ENCODE data around the gene ASMT. TPM values are rescaled to one million over a fixed set of nuclear protein-coding genes. Genes with fewer than 3 reads are reported as not detected.
A peak's percentile ranks its signal among the peaks of the same experiment; 100 is the strongest.

Gene ASMT
- total RNA-seq, 2 experiments from 2014 or later: 0.41 TPM; not detected in 1

DNA sequence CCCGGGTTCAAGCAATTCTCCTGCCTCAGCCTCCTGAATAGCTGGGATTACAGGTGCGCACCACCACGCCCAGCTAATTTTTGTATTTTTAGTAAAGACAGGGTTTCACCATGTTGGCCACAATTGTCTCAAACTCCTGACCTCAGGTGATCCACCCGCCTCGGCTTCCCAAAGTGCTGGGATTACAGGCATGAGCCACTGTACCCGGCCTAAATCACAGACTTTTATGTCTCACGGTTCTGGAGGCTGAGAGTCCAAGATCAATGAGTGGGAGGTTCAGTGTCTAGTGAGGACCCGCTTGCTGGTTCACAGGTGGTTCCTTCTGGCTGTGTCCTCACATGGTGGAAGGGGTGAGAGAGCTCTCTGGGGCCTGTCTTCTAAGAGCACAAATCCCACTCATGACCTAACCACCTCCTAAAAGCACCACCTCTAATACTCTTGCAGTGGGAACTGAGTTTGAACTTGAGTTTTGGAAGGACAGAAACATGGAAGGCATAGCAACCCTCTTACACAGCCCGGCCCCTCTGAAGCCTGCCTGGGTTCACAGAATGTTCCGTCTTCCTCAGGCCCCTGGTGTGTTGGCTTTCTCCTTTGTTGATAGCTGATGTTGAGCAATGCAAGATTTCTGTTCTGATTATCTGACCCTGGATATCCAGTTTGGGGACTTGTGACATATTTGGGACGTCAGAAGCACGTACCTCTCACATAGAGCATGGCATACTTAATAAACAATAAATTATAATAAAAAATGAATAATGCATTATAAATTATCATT is 25.3 kb upstream of the ASMT start:
- Mint-ChIP-seq H3K27ac (peak overlapping the region; percentile 66), H3K4me3 (no peak overlapping the region), H3K36me3 (ENCODE audit: low read depth) (peaks cover 18% of the 10 kb centered on the region), H3K27me3 (no peaks in the 10 kb centered on the region), H3K9me3 (no peaks in the 10 kb centered on the region), H3K4me1 (ENCODE audit: low read depth) (peaks cover 28% of the 10 kb centered on the region)
- DNase-seq: no peak
- intact Hi-C loops (cut with micrococcal nuclease): no loop called here
- ATAC-seq: no peak
- POLR2A ChIA-PET: no interaction called here
- no peak for TF ChIP-seq CTCF (IDR thresholded peaks at IDR 0.05)
- CTCF ChIA-PET: no interaction called here

GRCh38 chrX:1591102-1591862 is 23.6 kb upstream of the ASMT start, which contains the start of gene AKAP17A:
Gene AKAP17A, plus strand, starts transcription at chrX:1591604. Its CDS starts 1,859 bp downstream, at chrX:1593463.
- ATAC-seq: peak; percentile 86
- H3K27ac Mint-ChIP-seq: peak within 1 kb of the TSS; percentile 93
- no peak for TF ChIP-seq CTCF (IDR thresholded peaks at IDR 0.05)
- DNase-seq: peak; percentile 96
- ChIA-PET CTCF (no interaction called here), POLR2A (no interaction called here)
- intact Hi-C loops (cut with micrococcal nuclease): no loop called here
- H3K27me3 Mint-ChIP-seq: no peaks in the 10 kb centered on the region
- H3K4me1 Mint-ChIP-seq (ENCODE audit: low read depth): peaks cover 37% of the 10 kb centered on the region
- peaks cover 34% of the 10 kb centered on the region for H3K36me3 Mint-ChIP-seq (ENCODE audit: low read depth)
- H3K4me3 Mint-ChIP-seq: peak within 1 kb of the TSS; percentile 96
- H3K9me3 Mint-ChIP-seq: no peaks in the 10 kb centered on the region

- H3K36me3 Mint-ChIP-seq (ENCODE audit: low read depth): peaks cover 38% of the 10 kb centered on the region
- TF ChIP-seq CTCF (IDR thresholded peaks at IDR 0.05): no peak
- DNase-seq (peak; percentile 42), ATAC-seq (peak; percentile 18)
- peak overlapping the region; percentile 93 for H3K27ac Mint-ChIP-seq
- H3K27me3 Mint-ChIP-seq: no peaks in the 10 kb centered on the region
- H3K4me3 Mint-ChIP-seq: peak overlapping the region; percentile 96
- intact Hi-C loops (cut with micrococcal nuclease): no loop called here
- H3K9me3 Mint-ChIP-seq: no peaks in the 10 kb centered on the region
- CTCF ChIA-PET: no interaction called here
- POLR2A ChIA-PET: no interaction called here
- H3K4me1 Mint-ChIP-seq (ENCODE audit: low read depth): peaks cover 34% of the 10 kb centered on the region
Observed at GRCh38 chrX:1591863-1592469, 22.9 kb upstream of the ASMT start.

DNA sequence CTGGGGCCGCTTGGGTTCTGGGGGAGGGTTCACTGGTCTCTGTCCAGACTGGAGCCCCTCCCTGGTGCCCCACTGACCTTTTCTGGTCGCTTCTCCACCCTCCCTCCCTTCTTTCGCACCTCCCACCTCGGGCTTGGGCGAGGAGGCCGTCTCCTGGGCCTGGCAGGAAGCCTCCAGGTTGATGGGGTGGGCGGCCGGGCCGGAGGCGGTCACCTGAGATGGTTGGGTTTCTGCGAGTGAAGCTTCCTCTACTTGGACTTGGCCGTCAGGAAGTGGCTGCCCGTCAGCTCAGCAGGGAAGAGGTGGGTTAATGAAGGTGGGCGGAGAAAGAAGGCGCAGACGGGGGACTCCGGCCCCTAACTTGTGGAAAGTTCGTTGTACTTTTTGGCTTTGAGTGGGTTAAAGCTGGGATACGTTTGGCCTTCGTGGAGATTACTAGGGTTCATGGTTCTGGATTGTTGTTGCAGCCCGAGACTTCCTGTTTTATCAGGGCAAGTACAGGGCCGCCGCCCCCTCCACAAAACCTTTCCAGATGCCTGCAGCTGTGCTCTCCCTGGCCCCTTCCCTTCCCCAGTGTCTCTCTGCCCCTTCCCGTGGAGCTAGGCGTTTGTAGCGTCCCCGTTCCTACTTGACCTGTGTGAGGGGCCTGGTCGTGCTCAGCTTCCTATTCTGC is 22.3 kb upstream of the ASMT start:
- peak; percentile 60 for DNase-seq
- no peaks in the 10 kb centered on the region for H3K9me3 Mint-ChIP-seq
- peaks cover 31% of the 10 kb centered on the region for H3K4me1 Mint-ChIP-seq (ENCODE audit: low read depth)
- ChIA-PET POLR2A (no interaction called here), CTCF (no interaction called here)
- no peaks in the 10 kb centered on the region for H3K27me3 Mint-ChIP-seq
- TF ChIP-seq CTCF (IDR thresholded peaks at IDR 0.05): no peak
- peak; percentile 22 for ATAC-seq
- H3K27ac Mint-ChIP-seq: peak overlapping the region; percentile 93
- H3K4me3 Mint-ChIP-seq: peak overlapping the region; percentile 96
- intact Hi-C loops (cut with micrococcal nuclease): no loop called here
- H3K36me3 Mint-ChIP-seq (ENCODE audit: low read depth): peaks cover 44% of the 10 kb centered on the region
